Upper lobe of left lung (tissue), 6 donors: ENCODE measurements around the gene ATG7. TPM values are rescaled to one million over a fixed set of nuclear protein-coding genes. Genes with fewer than 3 reads are reported as not detected.
"Not testable (repeated sequence)": the region's sequence is repeated elsewhere in the genome, so short reads cannot be mapped to it uniquely, and the experiment has no call there.

Experiments used
- ATAC-seq, 2 donors: fragments of 200-7000 bp; cut with Tn5 transposase; one replicate each; pipeline ENCODE4 v1.9.1; 2022; ENCODE audit warnings: mild to moderate bottlenecking in 2 of 2, moderate library complexity in 2 of 2; ENCODE audit not compliant: low FRiP score in 2 of 2
- DNase-seq, 2 donors: peaks; one replicate each; pipeline ENCODE4 v3.0.0-alpha.2; 2019 to 2020
- H3K27ac ChIP-seq, 4 donors: fragments of 200-600 bp; sonication (generic); one replicate each; pipeline ENCODE4 v1.5.1; 2016 to 2019
- H3K27me3 ChIP-seq, 4 donors: fragments of 200-600 bp; sonication (generic); one replicate each; pipeline ENCODE4 v1.5.1; 2017 to 2019
- H3K36me3 ChIP-seq, 4 donors: fragments of 200-600 bp; sonication (generic); one replicate each; pipeline ENCODE4 v1.5.1; 2016 to 2019
- H3K4me1 ChIP-seq, 4 donors: fragments of 200-600 bp; sonication (generic); one replicate each; pipeline ENCODE4 v1.5.1; 2018 to 2019
- H3K4me3 ChIP-seq, 4 donors: fragments of 200-600 bp; sonication (generic); one replicate each; pipeline ENCODE4 v1.5.1; 2017 to 2019; ENCODE audit warnings: mild to moderate bottlenecking in 2 of 4, moderate library complexity in 1 of 4
- H3K9me3 ChIP-seq, 4 donors: fragments of 200-600 bp; sonication (generic); one replicate each; pipeline ENCODE4 v1.5.1; 2018 to 2019
- EP300 ChIP-seq, 4 donors: sonication (generic); formaldehyde crosslinking; IDR thresholded peaks; one replicate each; pipeline ENCODE4 v1.5.1; 2017; ENCODE audit warnings: antibody characterized with exemption in 4 of 4, control low read depth in 2 of 4
- POLR2A ChIP-seq, 4 donors: fragments of 450-650 bp; IDR thresholded peaks; one replicate each; pipeline ENCODE4 v1.5.1; 2016 to 2017; ENCODE audit warnings: antibody characterized with exemption in 4 of 4, mild to moderate bottlenecking in 2 of 4
- POLR2AphosphoS5 ChIP-seq, 2 donors: sonication (generic); formaldehyde crosslinking; IDR thresholded peaks; one replicate each; pipeline ENCODE4 v1.5.1; 2017; ENCODE audit warnings: antibody characterized with exemption in 2 of 2
- WGBS, 2 donors: methylation state at CpG; one replicate each; pipeline ENCODE4 v1.1.5; 2017 to 2018; 5-methylcytosine and 5-hydroxymethylcytosine counted together
- total RNA-seq, 6 donors: library from RNA; depleted of rRNA in 4 of 6; stranded (reverse); fragments of >200 nt in 4 of 6; gene quantifications; one replicate each; pipeline versions ENCODE4 v1.1.0 to v1.2.1, GENCODE V29; 2016 to 2021
- TF ChIP-seq, protein P1 (sequence below), 6 experiments: fragments of 450-650 bp in 4 of 6; fragments of 200-600 bp in 2 of 6; sonication (generic) in 2 of 6; IDR thresholded peaks; one replicate each; pipeline ENCODE4 v1.5.1; 2016 to 2019; ENCODE audit warnings: antibody characterized with exemption in 6 of 6
- donor health status: DM: no; HTN: no; CAD: no; lungs with moderate emphysema.
- donor health status: DM: no; HTN: yes; CAD: no; lungs with severe emphysema.

Gene ATG7
- total RNA-seq, 6 donors from 2014 or later, result 52.4 to 195 (median 74.1) TPM

DNA sequence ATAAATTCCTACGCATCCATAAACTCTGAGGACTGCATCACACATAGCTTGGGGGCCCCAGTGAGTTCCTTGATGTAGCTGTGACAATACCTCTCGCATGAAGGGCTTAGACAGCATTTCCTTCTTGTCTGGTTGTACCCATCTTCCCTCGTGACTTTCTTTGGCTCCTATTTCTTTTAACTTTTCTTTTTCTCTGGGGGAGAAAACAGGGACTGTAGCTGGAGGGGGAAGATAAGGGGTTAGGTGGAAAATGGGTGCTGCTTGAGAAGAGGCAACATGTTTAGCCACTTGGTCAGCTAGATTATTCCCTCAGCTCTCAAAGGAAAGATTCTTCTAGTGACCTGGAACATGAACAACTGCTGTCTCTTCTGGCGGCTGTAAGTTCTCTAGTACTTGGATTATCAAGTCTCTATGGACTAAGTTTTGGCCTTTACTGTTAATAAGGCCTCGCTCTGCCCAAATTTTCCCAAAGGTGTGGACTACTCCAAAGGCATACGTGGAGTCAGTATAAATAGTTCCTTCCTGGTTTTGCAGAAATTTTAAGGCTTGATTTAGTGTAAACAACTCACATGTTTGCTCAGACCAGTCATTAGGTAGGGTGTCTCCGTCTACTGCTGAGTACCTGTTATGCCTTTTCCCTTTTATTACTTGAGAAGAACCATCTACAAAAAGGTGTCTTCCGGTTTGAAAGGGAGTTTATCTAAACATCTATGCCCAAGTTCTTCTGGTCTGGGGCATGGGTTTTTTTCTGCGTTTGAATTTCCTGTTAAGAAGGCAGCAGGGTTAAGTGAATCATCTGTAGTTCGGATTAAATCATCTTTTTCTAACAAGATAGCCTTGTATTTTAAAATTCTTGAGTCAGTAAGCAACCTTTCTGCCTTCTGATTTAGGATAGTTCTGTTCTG, 21.0 kb upstream of the ATG7 start:
- TF ChIP-seq, protein P1, sequence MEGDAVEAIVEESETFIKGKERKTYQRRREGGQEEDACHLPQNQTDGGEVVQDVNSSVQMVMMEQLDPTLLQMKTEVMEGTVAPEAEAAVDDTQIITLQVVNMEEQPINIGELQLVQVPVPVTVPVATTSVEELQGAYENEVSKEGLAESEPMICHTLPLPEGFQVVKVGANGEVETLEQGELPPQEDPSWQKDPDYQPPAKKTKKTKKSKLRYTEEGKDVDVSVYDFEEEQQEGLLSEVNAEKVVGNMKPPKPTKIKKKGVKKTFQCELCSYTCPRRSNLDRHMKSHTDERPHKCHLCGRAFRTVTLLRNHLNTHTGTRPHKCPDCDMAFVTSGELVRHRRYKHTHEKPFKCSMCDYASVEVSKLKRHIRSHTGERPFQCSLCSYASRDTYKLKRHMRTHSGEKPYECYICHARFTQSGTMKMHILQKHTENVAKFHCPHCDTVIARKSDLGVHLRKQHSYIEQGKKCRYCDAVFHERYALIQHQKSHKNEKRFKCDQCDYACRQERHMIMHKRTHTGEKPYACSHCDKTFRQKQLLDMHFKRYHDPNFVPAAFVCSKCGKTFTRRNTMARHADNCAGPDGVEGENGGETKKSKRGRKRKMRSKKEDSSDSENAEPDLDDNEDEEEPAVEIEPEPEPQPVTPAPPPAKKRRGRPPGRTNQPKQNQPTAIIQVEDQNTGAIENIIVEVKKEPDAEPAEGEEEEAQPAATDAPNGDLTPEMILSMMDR (IDR thresholded peaks at IDR 0.05), result no peak
- TF ChIP-seq POLR2A (IDR thresholded peaks at IDR 0.05) (no peak), POLR2AphosphoS5 (IDR thresholded peaks at IDR 0.05) (no peak), EP300 (IDR thresholded peaks at IDR 0.05) (no peak)
- 61 to 66% methylated on average over 10 of the region's 10 CpGs for WGBS, 2 donors
- no peak for ATAC-seq

DNA sequence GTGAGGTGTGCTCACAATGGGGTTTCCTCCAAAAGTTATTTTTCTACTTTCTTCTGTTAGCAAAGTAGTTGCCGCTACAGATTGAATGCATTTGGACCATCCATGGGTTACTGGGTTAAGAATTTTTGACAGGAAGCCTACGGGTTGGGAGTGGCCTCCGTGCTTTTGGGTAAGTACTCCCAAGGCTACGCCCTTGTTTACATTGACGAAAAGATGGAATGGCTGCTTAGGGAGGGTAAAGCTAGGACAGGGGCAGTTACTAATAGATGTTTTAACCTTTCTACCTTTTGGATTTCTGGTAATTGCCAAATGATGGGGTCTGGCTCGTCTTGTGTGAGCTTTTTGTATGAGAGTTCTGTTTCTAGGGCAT, 20.4 kb upstream of the ATG7 start:
- TF ChIP-seq POLR2AphosphoS5 (IDR thresholded peaks at IDR 0.05) (no peak), POLR2A (IDR thresholded peaks at IDR 0.05) (no peak), EP300 (IDR thresholded peaks at IDR 0.05) (no peak)
- TF ChIP-seq, protein P1 (IDR thresholded peaks at IDR 0.05), result no peak
- H3K27ac ChIP-seq, result no peak overlapping the region
- H3K27me3 ChIP-seq, result no peaks in the 10 kb centered on the region
- no peak overlapping the region for H3K4me3 ChIP-seq
- whole genome bisulfite sequencing, 2 donors, result 69 to 70% methylated on average over 6 of the region's 6 CpGs
- H3K9me3 ChIP-seq, result no peaks in the 10 kb centered on the region
- no peaks in the 10 kb centered on the region for H3K36me3 ChIP-seq
- no peaks in the 10 kb centered on the region for H3K4me1 ChIP-seq
- DNase-seq, result no peak
- ATAC-seq, result no peak

More for the DNA sequence above, 21.0 kb upstream of the ATG7 start:
- Histone ChIP-seq H3K4me1 (no peaks in the 10 kb centered on the region), H3K27ac (no peak overlapping the region), H3K27me3 (no peaks in the 10 kb centered on the region), H3K9me3 (no peaks in the 10 kb centered on the region), H3K4me3 (no peak overlapping the region), H3K36me3 (no peaks in the 10 kb centered on the region)
- DNase-seq, result no peak

DNA sequence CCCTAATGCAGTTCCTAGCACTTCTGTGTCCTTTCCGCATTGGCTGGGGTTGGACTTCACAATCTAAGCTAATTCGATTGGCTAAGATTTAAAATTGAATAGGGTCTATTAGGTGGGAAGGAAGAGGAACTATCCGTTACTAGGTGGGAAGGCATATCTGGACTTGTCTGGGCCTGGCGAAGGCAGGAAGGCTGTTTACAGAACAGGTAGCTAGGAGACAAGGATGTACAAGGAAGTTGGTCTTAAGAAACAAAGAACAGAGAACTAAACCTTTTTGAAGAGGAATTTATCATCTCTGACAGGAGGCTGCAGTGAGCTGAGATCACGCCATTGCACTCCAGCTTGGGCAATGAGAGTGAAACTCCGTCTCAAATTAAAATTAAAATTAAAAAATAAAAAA, 17.3 kb upstream of the ATG7 start:
- Histone ChIP-seq H3K27me3 (no peaks in the 10 kb centered on the region), H3K9me3 (no peaks in the 10 kb centered on the region), H3K4me1 (no peaks in the 10 kb centered on the region), H3K36me3 (peaks cover 0 to 8% (median 0%) of the 10 kb centered on the region in 4 donors), H3K27ac (no peak overlapping the region), H3K4me3 (no peak overlapping the region)
- ATAC-seq (no peak), DNase-seq (no peak)
- 88 to 90% methylated on average over 6 of the region's 6 CpGs for WGBS, 2 donors
- TF ChIP-seq POLR2AphosphoS5 (IDR thresholded peaks at IDR 0.05) (no peak), EP300 (IDR thresholded peaks at IDR 0.05) (no peak), POLR2A (IDR thresholded peaks at IDR 0.05) (no peak)
- TF ChIP-seq, protein P1 (IDR thresholded peaks at IDR 0.05), result no peak

DNA sequence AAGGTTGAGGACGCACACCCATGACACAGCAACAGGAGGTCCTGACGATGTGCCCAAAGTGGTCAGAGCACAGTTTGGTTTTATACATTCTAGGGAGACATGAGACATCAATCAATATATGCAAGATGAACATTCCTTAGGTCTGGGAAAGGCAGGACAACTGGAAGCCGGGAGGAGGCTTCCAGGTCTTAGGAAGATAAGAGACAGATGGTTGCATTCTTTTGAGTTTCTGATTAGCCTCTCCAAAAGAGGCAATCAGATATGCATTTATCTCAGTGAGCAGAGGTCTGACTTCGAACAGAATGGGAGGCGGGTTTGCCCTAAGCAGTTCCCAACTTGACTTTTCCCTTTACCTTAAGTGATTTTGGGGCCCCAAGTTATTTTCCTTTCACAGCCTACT, 16.7 kb upstream of the ATG7 start:
- H3K4me3 ChIP-seq, H3K27me3 ChIP-seq: not testable (repeated sequence)
- 57 to 67% methylated on average over 5 of the region's 5 CpGs for WGBS, 2 donors

DNA sequence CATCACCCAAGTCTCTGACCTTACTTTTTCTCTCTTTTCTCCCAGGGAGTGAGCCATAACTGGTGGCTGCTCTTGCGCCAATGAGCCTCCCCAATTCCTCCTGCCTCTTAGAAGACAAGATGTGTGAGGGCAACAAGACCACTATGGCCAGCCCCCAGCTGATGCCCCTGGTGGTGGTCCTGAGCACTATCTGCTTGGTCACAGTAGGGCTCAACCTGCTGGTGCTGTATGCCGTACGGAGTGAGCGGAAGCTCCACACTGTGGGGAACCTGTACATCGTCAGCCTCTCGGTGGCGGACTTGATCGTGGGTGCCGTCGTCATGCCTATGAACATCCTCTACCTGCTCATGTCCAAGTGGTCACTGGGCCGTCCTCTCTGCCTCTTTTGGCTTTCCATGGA, 13.2 kb upstream of the ATG7 start:
- Histone ChIP-seq H3K27ac (no peak overlapping the region), H3K4me1 (no peaks in the 10 kb centered on the region), H3K27me3 (no peaks in the 10 kb centered on the region), H3K9me3 (no peaks in the 10 kb centered on the region), H3K4me3 (no peak overlapping the region), H3K36me3 (peaks cover 0 to 17% (median 0%) of the 10 kb centered on the region in 4 donors)
- peak; percentile 12 to 43 for ATAC-seq
- 96 to 98% methylated on average over 11 of the region's 11 CpGs for WGBS, 2 donors
- TF ChIP-seq EP300 (IDR thresholded peaks at IDR 0.05) (no peak), POLR2A (IDR thresholded peaks at IDR 0.05) (no peak), POLR2AphosphoS5 (IDR thresholded peaks at IDR 0.05) (no peak)
- DNase-seq, result no peak

More for the DNA sequence above, 16.7 kb upstream of the ATG7 start:
- DNase-seq, ATAC-seq, H3K9me3 ChIP-seq, H3K4me1 ChIP-seq, H3K27ac ChIP-seq: not testable (repeated sequence)
- peaks cover 0 to 13% (median 0%) of the 10 kb centered on the region in 4 donors for H3K36me3 ChIP-seq
